ENCODE results near the gene PML.
"Not testable (repeated sequence)": the region's sequence is repeated elsewhere in the genome, so short reads cannot be mapped to it uniquely, and the experiment has no call there.

The PML gene

GRCh38 chr15:73973683-73974200 lies 20.8 kb upstream of the PML start:
- H3K4me3 ChIP-seq (ENCODE audit: extremely low read depth, insufficient read depth, low read length, poor library complexity, severe bottlenecking); H3K36me3 ChIP-seq (ENCODE audit: control insufficient read depth, insufficient read depth, low read length); H3K4me1 ChIP-seq (ENCODE audit: control insufficient read depth, insufficient read depth, low read length, poor library complexity, severe bottlenecking); H3K27ac ChIP-seq (ENCODE audit: low read depth, low read length, severe bottlenecking); H3K9me3 ChIP-seq (ENCODE audit: control insufficient read depth, low read length): not testable (repeated sequence)
- 93 to 97% methylated on average over 28 to 39 of the region's 39 CpGs for whole genome bisulfite sequencing, 2 experiments (ENCODE audit: insufficient coverage in 2 of 2)

- not testable (repeated sequence) for H3K9me3 ChIP-seq (ENCODE audit: control insufficient read depth, low read length); H3K4me1 ChIP-seq (ENCODE audit: control insufficient read depth, insufficient read depth, low read length, poor library complexity, severe bottlenecking); H3K27ac ChIP-seq (ENCODE audit: low read depth, low read length, severe bottlenecking); H3K4me3 ChIP-seq (ENCODE audit: extremely low read depth, insufficient read depth, low read length, poor library complexity, severe bottlenecking); H3K36me3 ChIP-seq (ENCODE audit: control insufficient read depth, insufficient read depth, low read length)
- WGBS, 2 experiments (ENCODE audit: insufficient coverage in 2 of 2) = 87% methylated on average over 14 of the region's 18 CpGs
These were observed 18.9 kb upstream of the PML start for GRCh38 chr15:73975440-73976125.

- 96 to 100% methylated on average over 2 to 3 of the region's 3 CpGs for WGBS, 2 experiments (ENCODE audit: insufficient coverage in 2 of 2)
- no peak overlapping the region for H3K27ac ChIP-seq (ENCODE audit: low read depth, low read length, severe bottlenecking)
- H3K4me1 ChIP-seq (ENCODE audit: control insufficient read depth, insufficient read depth, low read length, poor library complexity, severe bottlenecking) = no peaks in the 10 kb centered on the region
- no peaks in the 10 kb centered on the region for H3K9me3 ChIP-seq (ENCODE audit: control insufficient read depth, low read length)
- no peaks in the 10 kb centered on the region for H3K36me3 ChIP-seq (ENCODE audit: control insufficient read depth, insufficient read depth, low read length)
- H3K4me3 ChIP-seq (ENCODE audit: extremely low read depth, insufficient read depth, low read length, poor library complexity, severe bottlenecking) = no peak overlapping the region
These were observed 15.6 kb upstream of the PML start for GRCh38 chr15:73978896-73979295.

- H3K4me3 ChIP-seq (ENCODE audit: extremely low read depth, insufficient read depth, low read length, poor library complexity, severe bottlenecking) = no peak overlapping the region
- H3K4me1 ChIP-seq (ENCODE audit: control insufficient read depth, insufficient read depth, low read length, poor library complexity, severe bottlenecking) = no peaks in the 10 kb centered on the region
- WGBS, 2 experiments (ENCODE audit: insufficient coverage in 2 of 2) = 86% methylated on average over 1 of the region's 1 CpG; no CpG with 5 or more reads in 1 of the 2 experiments
- no peak overlapping the region for H3K27ac ChIP-seq (ENCODE audit: low read depth, low read length, severe bottlenecking)
- no peaks in the 10 kb centered on the region for H3K9me3 ChIP-seq (ENCODE audit: control insufficient read depth, low read length)
- H3K36me3 ChIP-seq (ENCODE audit: control insufficient read depth, insufficient read depth, low read length) = no peaks in the 10 kb centered on the region
These were observed 14.9 kb upstream of the PML start for GRCh38 chr15:73979636-73980035.

GRCh38 chr15:73981761-73982221 lies 12.7 kb upstream of the PML start:
- H3K9me3 ChIP-seq (ENCODE audit: control insufficient read depth, low read length) = no peaks in the 10 kb centered on the region
- no peaks in the 10 kb centered on the region for H3K4me1 ChIP-seq (ENCODE audit: control insufficient read depth, insufficient read depth, low read length, poor library complexity, severe bottlenecking)
- WGBS, 2 experiments (ENCODE audit: insufficient coverage in 2 of 2) = 86 to 100% methylated on average over 1 to 4 of the region's 5 CpGs
- H3K36me3 ChIP-seq (ENCODE audit: control insufficient read depth, insufficient read depth, low read length) = no peaks in the 10 kb centered on the region
- no peak overlapping the region for H3K27ac ChIP-seq (ENCODE audit: low read depth, low read length, severe bottlenecking)
- H3K4me3 ChIP-seq (ENCODE audit: extremely low read depth, insufficient read depth, low read length, poor library complexity, severe bottlenecking) = no peak overlapping the region

- 91 to 93% methylated on average over 8 of the region's 8 CpGs for WGBS, 2 experiments (ENCODE audit: insufficient coverage in 2 of 2)
- no peak overlapping the region for H3K27ac ChIP-seq (ENCODE audit: low read depth, low read length, severe bottlenecking)
- H3K4me3 ChIP-seq (ENCODE audit: extremely low read depth, insufficient read depth, low read length, poor library complexity, severe bottlenecking) = no peak overlapping the region
- no peaks in the 10 kb centered on the region for H3K9me3 ChIP-seq (ENCODE audit: control insufficient read depth, low read length)
- no peaks in the 10 kb centered on the region for H3K36me3 ChIP-seq (ENCODE audit: control insufficient read depth, insufficient read depth, low read length)
- no peaks in the 10 kb centered on the region for H3K4me1 ChIP-seq (ENCODE audit: control insufficient read depth, insufficient read depth, low read length, poor library complexity, severe bottlenecking)
These were observed 12.1 kb upstream of the PML start for GRCh38 chr15:73982222-73982962.

- H3K9me3 ChIP-seq (ENCODE audit: control insufficient read depth, low read length) = no peaks in the 10 kb centered on the region
- H3K27ac ChIP-seq (ENCODE audit: low read depth, low read length, severe bottlenecking) = no peak overlapping the region
These were observed 11.2 kb upstream of the PML start for GRCh38 chr15:73983211-73983727.

GRCh38 chr15:73983773-73984172 lies 10.7 kb upstream of the PML start:
- WGBS, 2 experiments (ENCODE audit: insufficient coverage in 2 of 2) = 87 to 98% methylated on average over 5 to 9 of the region's 9 CpGs
- Histone ChIP-seq H3K27ac (ENCODE audit: low read depth, low read length, severe bottlenecking) (no peak overlapping the region), H3K36me3 (ENCODE audit: control insufficient read depth, insufficient read depth, low read length) (no peaks in the 10 kb centered on the region), H3K9me3 (ENCODE audit: control insufficient read depth, low read length) (no peaks in the 10 kb centered on the region), H3K4me1 (ENCODE audit: control insufficient read depth, insufficient read depth, low read length, poor library complexity, severe bottlenecking) (peaks cover 12% of the 10 kb centered on the region), H3K4me3 (ENCODE audit: extremely low read depth, insufficient read depth, low read length, poor library complexity, severe bottlenecking) (no peak overlapping the region)

More at GRCh38 chr15:73983211-73983727, 11.2 kb upstream of the PML start:
- no peaks in the 10 kb centered on the region for H3K36me3 ChIP-seq (ENCODE audit: control insufficient read depth, insufficient read depth, low read length)
- H3K4me1 ChIP-seq (ENCODE audit: control insufficient read depth, insufficient read depth, low read length, poor library complexity, severe bottlenecking) = peaks cover 7% of the 10 kb centered on the region
- 86 to 96% methylated on average over 4 to 10 of the region's 10 CpGs for WGBS, 2 experiments (ENCODE audit: insufficient coverage in 2 of 2)
- no peak overlapping the region for H3K4me3 ChIP-seq (ENCODE audit: extremely low read depth, insufficient read depth, low read length, poor library complexity, severe bottlenecking)

- Histone ChIP-seq H3K4me3 (ENCODE audit: extremely low read depth, insufficient read depth, low read length, poor library complexity, severe bottlenecking) (no peak overlapping the region), H3K4me1 (ENCODE audit: control insufficient read depth, insufficient read depth, low read length, poor library complexity, severe bottlenecking) (peaks cover 18% of the 10 kb centered on the region), H3K36me3 (ENCODE audit: control insufficient read depth, insufficient read depth, low read length) (no peaks in the 10 kb centered on the region), H3K9me3 (ENCODE audit: control insufficient read depth, low read length) (no peaks in the 10 kb centered on the region), H3K27ac (ENCODE audit: low read depth, low read length, severe bottlenecking) (no peak overlapping the region)
- WGBS, 2 experiments (ENCODE audit: insufficient coverage in 2 of 2) = 92 to 98% methylated on average over 12 of the region's 13 CpGs
These were observed 10.1 kb upstream of the PML start for GRCh38 chr15:73984208-73984979.

GRCh38 chr15:73985101-73985873 lies 9.2 kb upstream of the PML start:
- peak overlapping the region; percentile 41 for H3K27ac ChIP-seq (ENCODE audit: low read depth, low read length, severe bottlenecking)
- peaks cover 22% of the 10 kb centered on the region for H3K4me1 ChIP-seq (ENCODE audit: control insufficient read depth, insufficient read depth, low read length, poor library complexity, severe bottlenecking)
- 92 to 97% methylated on average over 12 to 13 of the region's 13 CpGs for WGBS, 2 experiments (ENCODE audit: insufficient coverage in 2 of 2)

More at GRCh38 chr15:73985101-73985873, 9.2 kb upstream of the PML start:
- Histone ChIP-seq H3K36me3 (ENCODE audit: control insufficient read depth, insufficient read depth, low read length) (no peaks in the 10 kb centered on the region), H3K9me3 (ENCODE audit: control insufficient read depth, low read length) (no peaks in the 10 kb centered on the region), H3K4me3 (ENCODE audit: extremely low read depth, insufficient read depth, low read length, poor library complexity, severe bottlenecking) (no peak overlapping the region)
